HepG2 (cell line): Measurements from ENCODE around the gene SGCG. TPM values are rescaled to one million over a fixed set of nuclear protein-coding genes. Genes with fewer than 3 reads are reported as not detected.

Source experiments
- ATAC-seq: fragments of 200-7000 bp; cut with Tn5 transposase; 3 replicates; pipeline ENCODE4 v1.9.1; 2020; ENCODE audit warnings: mild to moderate bottlenecking, moderate library complexity
- BruUV-seq: library from RNA; stranded (reverse); fragments of 400-500 nt; replicated peaks from 2 replicates; lab custom pipeline; 2021; lab: Mats Ljungman, UMichigan
- CTCF ChIA-PET: fragments of 300-600 bp; formaldehyde crosslinking; extraction: SDS; loops from one replicate; lab custom pipeline; 2021; ENCODE audit warnings: low total read pairs, inconsistent platforms, low intra/inter-chr PET ratio; lab: Yijun Ruan, JAX
- POLR2A ChIA-PET: fragments of 350-600 bp; sonication (Branson Sonifier 250); formaldehyde crosslinking; loops from one replicate; lab custom pipeline; 2020; ENCODE audit warnings: antibody characterized with exemption, inconsistent platforms; lab: Yijun Ruan, JAX
- DNase-seq: peaks from one replicate; pipeline ENCODE4 v3.0.0-alpha.2; 2015; ENCODE audit warnings: low spot score
- FAIRE-seq: peaks from 3 replicates; lab custom pipeline; 2011; peaks lifted over from hg19 to GRCh38; lab: Jason Lieb, UNC
- H2AFZ ChIP-seq: one replicate; pipeline ENCODE4 v1.6.1; 2011; ENCODE audit warnings: low read length, inconsistent platforms
- H3K27ac ChIP-seq: fragments of 300-600 bp; 3 replicates; pipeline ENCODE4 v1.8.0; 2011; ENCODE audit warnings: mixed run types, mild to moderate bottlenecking, mixed read lengths, low read length, inconsistent platforms; ENCODE audit not compliant: insufficient read depth; ENCODE audit errors: extremely low read length
- H3K27me3 ChIP-seq, 2 experiments: fragments of 200-600 bp in 1 of 2; 2 replicates in 1 of 2; 3 replicates in 1 of 2; pipeline versions ENCODE4 v1.6.0 to v1.8.0; 2011; ENCODE audit warnings: low read length in 2 of 2, mild to moderate bottlenecking in 2 of 2, moderate library complexity in 2 of 2, inconsistent platforms in 1 of 2; ENCODE audit not compliant: insufficient read depth in 2 of 2, control insufficient read depth in 1 of 2
- H3K36me3 ChIP-seq, 2 experiments: fragments of 200-600 bp in 1 of 2; replicated peaks in 1 of 2; 2 replicates in 1 of 2; 3 replicates in 1 of 2; pipeline versions ENCODE4 v1.5.1 to v1.8.0; 2011; ENCODE audit warnings: low read length in 2 of 2, inconsistent platforms in 1 of 2; ENCODE audit not compliant: insufficient read depth in 2 of 2, control insufficient read depth in 1 of 2
- H3K4me1 ChIP-seq: 2 replicates; pipeline ENCODE4 v1.5.1; 2012; ENCODE audit warnings: low read length, inconsistent platforms; ENCODE audit not compliant: insufficient read depth
- H3K4me2 ChIP-seq: 2 replicates; pipeline ENCODE4 v1.6.0; 2011; ENCODE audit warnings: low read depth, low read length, inconsistent platforms
- H3K4me3 ChIP-seq, 3 experiments: fragments of 200-600 bp in 1 of 3; sonication (generic), shearing (Covaris generic) in 1 of 3; replicated peaks in 1 of 3; 2 replicates each; pipeline ENCODE4 v1.5.1; 2011 to 2016; ENCODE audit warnings: low read length in 3 of 3, inconsistent platforms in 2 of 3, low read depth in 2 of 3, mild to moderate bottlenecking in 2 of 3, control low read depth in 1 of 3, mixed read lengths in 1 of 3; ENCODE audit not compliant: insufficient read depth in 1 of 3
- H3K79me2 ChIP-seq: one replicate; pipeline ENCODE4 v1.6.1; 2011; ENCODE audit warnings: low read length, inconsistent platforms; ENCODE audit not compliant: insufficient read depth
- H3K9ac ChIP-seq: 2 replicates; pipeline ENCODE4 v1.6.0; 2011; ENCODE audit warnings: mild to moderate bottlenecking, low read depth, low read length, inconsistent platforms; ENCODE audit not compliant: insufficient read depth
- H3K9me3 ChIP-seq: 2 replicates; pipeline ENCODE4 v1.5.1; 2012; ENCODE audit warnings: mild to moderate bottlenecking, low read length
- H4K20me1 ChIP-seq: 2 replicates; pipeline ENCODE4 v1.6.0; 2011; ENCODE audit warnings: inconsistent platforms, mild to moderate bottlenecking, low read length, moderate library complexity; ENCODE audit not compliant: insufficient read depth
- EP300 ChIP-seq, 3 experiments: sonication (generic) in 1 of 3; formaldehyde crosslinking in 1 of 3; IDR thresholded peaks; 2 replicates each; pipeline versions ENCODE4 v1.5.1 to v1.6.1; 2011 to 2020; ENCODE audit warnings: low read depth in 2 of 3, low read length in 2 of 3, borderline replicate concordance in 1 of 3, improper control_type of control experiment in 1 of 3, mild to moderate bottlenecking in 1 of 3, missing genetic modification reagents in 1 of 3, moderate library complexity in 1 of 3
- HNRNPUL1 ChIP-seq: fragments of 200-400 bp; formaldehyde crosslinking; IDR thresholded peaks from 2 replicates; pipeline ENCODE4 v1.6.1; 2017; ENCODE audit warnings: low read depth, mild to moderate bottlenecking, low read length, moderate library complexity
- HOXA7 ChIP-seq: sonication (generic); formaldehyde crosslinking; IDR thresholded peaks from 2 replicates; pipeline ENCODE4 v1.8.1; 2022; ENCODE audit warnings: mild to moderate bottlenecking, missing genetic modification reagents, moderate library complexity
- KLF9 ChIP-seq: IDR thresholded peaks from 2 replicates; pipeline ENCODE4 v1.6.1; 2016; ENCODE audit warnings: low read depth
- MLX ChIP-seq: IDR thresholded peaks from 2 replicates; pipeline ENCODE4 v1.6.1; 2016
- NAIF1 ChIP-seq: sonication (generic); formaldehyde crosslinking; IDR thresholded peaks from 2 replicates; pipeline ENCODE4 v1.5.0; 2020; ENCODE audit warnings: mild to moderate bottlenecking, missing genetic modification reagents, borderline replicate concordance
- PATZ1 ChIP-seq: sonication (generic); formaldehyde crosslinking; IDR thresholded peaks from 2 replicates; pipeline ENCODE4 v1.4.0; 2020; ENCODE audit warnings: missing genetic modification reagents
- PBX2 ChIP-seq: IDR thresholded peaks from 2 replicates; pipeline ENCODE4 v1.6.1; 2016; ENCODE audit warnings: control low read depth
- SIX4 ChIP-seq: sonication (generic); formaldehyde crosslinking; IDR thresholded peaks from 2 replicates; pipeline ENCODE4 v1.4.0; 2020; ENCODE audit warnings: missing genetic modification reagents
- SRSF1 ChIP-seq: fragments of 200-400 bp; formaldehyde crosslinking; optimal IDR thresholded peaks from 2 replicates; pipeline ENCODE3; 2017; ENCODE audit warnings: mild to moderate bottlenecking, low read depth, low read length, moderate library complexity
- TRAFD1 ChIP-seq: sonication (generic); formaldehyde crosslinking; IDR thresholded peaks from 2 replicates; pipeline ENCODE4 v1.5.1; 2020; ENCODE audit warnings: missing genetic modification reagents, mild to moderate bottlenecking, borderline replicate concordance
- ZFAT ChIP-seq: sonication (generic); formaldehyde crosslinking; conservative IDR thresholded peaks from 2 replicates; pipeline ENCODE4 v1.8.1; 2023; ENCODE audit warnings: missing genetic modification reagents, inconsistent platforms
- ZNF275 ChIP-seq: sonication (generic); formaldehyde crosslinking; IDR thresholded peaks from 2 replicates; pipeline ENCODE4 v1.8.0; 2022; ENCODE audit warnings: missing genetic modification reagents, mild to moderate bottlenecking, inconsistent platforms, borderline replicate concordance
- ZNF737 ChIP-seq: sonication (generic); formaldehyde crosslinking; IDR thresholded peaks from 2 replicates; pipeline ENCODE4 v1.5.0; 2020; ENCODE audit warnings: missing genetic modification reagents, mild to moderate bottlenecking, borderline replicate concordance
- ZSCAN22 ChIP-seq: sonication (generic); formaldehyde crosslinking; IDR thresholded peaks from 2 replicates; pipeline ENCODE4 v1.4.0; 2020; ENCODE audit warnings: mild to moderate bottlenecking, missing genetic modification reagents
- WGBS: methylation state at CpG from one replicate; pipeline ENCODE4 v1.1.6; 2017; ENCODE audit warnings: low lambda C conversion rate; 5-methylcytosine and 5-hydroxymethylcytosine counted together
- in situ Hi-C: cut with HindIII; loops from 2 replicates; pipeline ENCODE4 v1.10.0; 2017; ENCODE audit warnings: low pct_unique_long_range_greater_than_20kb; ENCODE audit not compliant: extremely low pct_ligation_motif_present
- intact Hi-C: fragments of 100-400 bp; cut with micrococcal nuclease; formaldehyde crosslinking; loops from one replicate; pipeline ENCODE4 v1.10.0; 2022; ENCODE audit not compliant: unreplicated experiment
- polyA plus RNA-seq, 8 experiments: library from polyadenylated mRNA; depleted of rRNA in 3 of 8; stranded (reverse) in 7 of 8; unstranded in 1 of 8; fragments of >200 nt; fragmentation: Illumina TruSeq in 4 of 8; extraction: Trizol in 4 of 8; gene quantifications; 2 replicates each; pipeline versions ENCODE4 v1.2.1 to v1.2.3, GENCODE V29; 2011 to 2016; ENCODE audit warnings: low read depth in 4 of 8, missing spikeins in 1 of 8, mixed read lengths in 1 of 8; ENCODE audit not compliant: insufficient read depth in 1 of 8
- total RNA-seq, 5 experiments: library from RNA; depleted of rRNA; stranded (reverse); fragments of >200 nt; fragmentation: Illumina TruSeq; extraction: Trizol; gene quantifications; 2 replicates each; pipeline ENCODE4 v1.2.3, GENCODE V29; 2016; ENCODE audit warnings: low read depth in 1 of 5

SGCG gene
- total and polyA plus RNA-seq, 2 of the 13 experiments (the other 11 are each of a cell fraction or from before 2014, with no cell fraction given): not detected

- H3K4me1 ChIP-seq: no peaks in the 10 kb centered on the region
- no peak overlapping the region for H3K4me2 ChIP-seq
- ATAC-seq (no peak), DNase-seq (no peak), FAIRE-seq (no peak)
- TF ChIP-seq SIX4 (CRISPR knock-in tag) (no peak), PBX2 (CRISPR knock-in tag) (no peak), ZSCAN22 (CRISPR knock-in tag) (no peak), EP300 (IDR thresholded peaks at IDR 0.05; ENCODE audit: low read depth in 2 of 2, low read length in 2 of 2) (no peak), EP300 (CRISPR knock-in tag; IDR thresholded peaks at IDR 0.05; ENCODE audit: borderline replicate concordance) (no peak), SRSF1 (no peak), ZNF275 (CRISPR knock-in tag) (no peak), HNRNPUL1 (no peak), TRAFD1 (no peak), ZNF737 (CRISPR knock-in tag) (no peak), MLX (CRISPR knock-in tag) (no peak), HOXA7 (no peak), NAIF1 (CRISPR knock-in tag) (no peak), PATZ1 (no peak), KLF9 (CRISPR knock-in tag) (no peak), ZFAT (CRISPR knock-in tag) (no peak)
- intact Hi-C loops (no loop called here), in situ Hi-C loops (no loop called here)
- no peaks in the 10 kb centered on the region for H3K9me3 ChIP-seq
- H3K27ac ChIP-seq: no peak overlapping the region
- no TSS peak for BruUV-seq
- no peaks in the 10 kb centered on the region; a peak in 1 of 5 replicates for H3K27me3 ChIP-seq
- no peak overlapping the region for H3K9ac ChIP-seq
- WGBS: 9% methylated on average over 3 of the region's 3 CpGs
- H3K4me3 ChIP-seq: no peak overlapping the region
- no peaks in the 10 kb centered on the region for H3K36me3 ChIP-seq
- no peaks in the 10 kb centered on the region for H3K79me2 ChIP-seq
- H2AFZ ChIP-seq: no peak overlapping the region
- CTCF ChIA-PET: no interaction called here
- POLR2A ChIA-PET: no interaction called here
- no peaks in the 10 kb centered on the region for H4K20me1 ChIP-seq
Observed at GRCh38 chr13:23271331-23271730, 90.6 kb downstream of the SGCG start.
